ENCODE measurements around the gene CGA. TPM values are rescaled to one million over a fixed set of nuclear protein-coding genes. Genes with fewer than 3 reads are reported as not detected.
"Not testable (repeated sequence)": the region's sequence is repeated elsewhere in the genome, so short reads cannot be mapped to it uniquely, and the experiment has no call there.

Gene CGA
- total RNA-seq (35.5 and 43.8 TPM in 2 replicates), polyA plus RNA-seq (5.4 and 21.5 TPM in 2 replicates)

- Histone ChIP-seq H3K27ac (no peak within 1 kb of the TSS), H3K9me3 (ENCODE audit: low read depth) (no peaks in the 10 kb centered on the region), H3K4me1 (ENCODE audit: insufficient read depth) (peaks cover 5% of the 10 kb centered on the region), H3K9me2 (replicated peaks; ENCODE audit: insufficient read depth) (no peaks in the 10 kb centered on the region), H2AFZ (no peak within 1 kb of the TSS), H3K36me3 (replicated peaks; ENCODE audit: insufficient read depth, low read depth) (no peaks in the 10 kb centered on the region), H3K79me2 (no peaks in the 10 kb centered on the region), H3K4me3 (no peak within 1 kb of the TSS), H4K20me1 (ENCODE audit: insufficient read depth, poor library complexity, severe bottlenecking) (no peaks in the 10 kb centered on the region), H3K4me2 (no peak within 1 kb of the TSS), H3K27me3 (peaks cover 11% of the 10 kb centered on the region)
- no peak for TF ChIP-seq EZH2 (IDR thresholded peaks at IDR 0.05; ENCODE audit: borderline replicate concordance)
- no peak for TF ChIP-seq CTCF (IDR thresholded peaks at IDR 0.05; ENCODE audit: poor library complexity)
- no peak for TF ChIP-seq EZH2phosphoT487 (IDR thresholded peaks at IDR 0.05; ENCODE audit: low read depth, severe bottlenecking, unreplicated experiment)
- WGBS (ENCODE audit: low lambda C conversion rate, missing lambda C conversion rate), result 57% methylated on average over 6 of the region's 6 CpGs
- no peak for DNase-seq (ENCODE audit: low spot score)
Observed at GRCh38 chr6:87095087-87095509, at the start of gene CGA. TSS of gene CGA (minus strand) at chr6:87095106. CDS start at chr6:87088200, 6,906 bp downstream.

GRCh38 chr6:87139927-87140326 lies 45.0 kb upstream of the CGA start:
- not testable (repeated sequence) for H3K79me2 ChIP-seq; H3K4me1 ChIP-seq (ENCODE audit: insufficient read depth); H3K9me2 ChIP-seq (replicated peaks; ENCODE audit: insufficient read depth); H4K20me1 ChIP-seq (ENCODE audit: insufficient read depth, poor library complexity, severe bottlenecking); H3K27me3 ChIP-seq; H3K36me3 ChIP-seq (replicated peaks; ENCODE audit: insufficient read depth, low read depth); H3K4me2 ChIP-seq; H3K9me3 ChIP-seq (ENCODE audit: low read depth); H3K4me3 ChIP-seq; H3K27ac ChIP-seq; H2AFZ ChIP-seq; DNase-seq (ENCODE audit: low spot score)
- WGBS (ENCODE audit: low lambda C conversion rate, missing lambda C conversion rate), result 91% methylated on average over 8 of the region's 8 CpGs

- no peaks in the 10 kb centered on the region for H3K27me3 ChIP-seq
- no peak overlapping the region for H3K4me2 ChIP-seq
- WGBS (ENCODE audit: low lambda C conversion rate, missing lambda C conversion rate), result 77% methylated on average over 1 of the region's 1 CpG
- TF ChIP-seq EZH2phosphoT487 (IDR thresholded peaks at IDR 0.05; ENCODE audit: low read depth, severe bottlenecking, unreplicated experiment) (no peak), CTCF (IDR thresholded peaks at IDR 0.05; ENCODE audit: poor library complexity) (peak; percentile 56), EZH2 (IDR thresholded peaks at IDR 0.05; ENCODE audit: borderline replicate concordance) (no peak)
- no peak overlapping the region for H3K4me3 ChIP-seq
- no peak overlapping the region for H3K27ac ChIP-seq
- DNase-seq (ENCODE audit: low spot score), result peak; percentile 54
- H3K9me2 ChIP-seq (replicated peaks; ENCODE audit: insufficient read depth), result no peaks in the 10 kb centered on the region
- no peaks in the 10 kb centered on the region for H3K79me2 ChIP-seq
- H3K9me3 ChIP-seq (ENCODE audit: low read depth), result no peaks in the 10 kb centered on the region
- no peaks in the 10 kb centered on the region for H3K4me1 ChIP-seq (ENCODE audit: insufficient read depth)
- H2AFZ ChIP-seq, result no peak overlapping the region
- H3K36me3 ChIP-seq (replicated peaks; ENCODE audit: insufficient read depth, low read depth), result no peaks in the 10 kb centered on the region
- no peaks in the 10 kb centered on the region for H4K20me1 ChIP-seq (ENCODE audit: insufficient read depth, poor library complexity, severe bottlenecking)
Observed at GRCh38 chr6:87139236-87139635, 44.3 kb upstream of the CGA start.

GRCh38 chr6:87136963-87137362 lies 42.1 kb upstream of the CGA start:
- no peak overlapping the region for H3K4me3 ChIP-seq
- H4K20me1 ChIP-seq (ENCODE audit: insufficient read depth, poor library complexity, severe bottlenecking), result no peaks in the 10 kb centered on the region
- H3K4me2 ChIP-seq, result no peak overlapping the region
- DNase-seq (ENCODE audit: low spot score), result no peak
- no peaks in the 10 kb centered on the region for H3K27me3 ChIP-seq
- no peaks in the 10 kb centered on the region for H3K36me3 ChIP-seq (replicated peaks; ENCODE audit: insufficient read depth, low read depth)
- WGBS (ENCODE audit: low lambda C conversion rate, missing lambda C conversion rate), result no CpG with 5 or more reads among the region's 1 CpG
- no peaks in the 10 kb centered on the region for H3K4me1 ChIP-seq (ENCODE audit: insufficient read depth)
- H3K9me2 ChIP-seq (replicated peaks; ENCODE audit: insufficient read depth), result no peaks in the 10 kb centered on the region
- no peak overlapping the region for H3K27ac ChIP-seq
- H2AFZ ChIP-seq, result no peak overlapping the region
- no peaks in the 10 kb centered on the region for H3K9me3 ChIP-seq (ENCODE audit: low read depth)
- no peaks in the 10 kb centered on the region for H3K79me2 ChIP-seq
- TF ChIP-seq CTCF (IDR thresholded peaks at IDR 0.05; ENCODE audit: poor library complexity) (no peak), EZH2phosphoT487 (IDR thresholded peaks at IDR 0.05; ENCODE audit: low read depth, severe bottlenecking, unreplicated experiment) (no peak), EZH2 (IDR thresholded peaks at IDR 0.05; ENCODE audit: borderline replicate concordance) (no peak)
